ENCODE data around the gene TMEM8B.

DNA sequence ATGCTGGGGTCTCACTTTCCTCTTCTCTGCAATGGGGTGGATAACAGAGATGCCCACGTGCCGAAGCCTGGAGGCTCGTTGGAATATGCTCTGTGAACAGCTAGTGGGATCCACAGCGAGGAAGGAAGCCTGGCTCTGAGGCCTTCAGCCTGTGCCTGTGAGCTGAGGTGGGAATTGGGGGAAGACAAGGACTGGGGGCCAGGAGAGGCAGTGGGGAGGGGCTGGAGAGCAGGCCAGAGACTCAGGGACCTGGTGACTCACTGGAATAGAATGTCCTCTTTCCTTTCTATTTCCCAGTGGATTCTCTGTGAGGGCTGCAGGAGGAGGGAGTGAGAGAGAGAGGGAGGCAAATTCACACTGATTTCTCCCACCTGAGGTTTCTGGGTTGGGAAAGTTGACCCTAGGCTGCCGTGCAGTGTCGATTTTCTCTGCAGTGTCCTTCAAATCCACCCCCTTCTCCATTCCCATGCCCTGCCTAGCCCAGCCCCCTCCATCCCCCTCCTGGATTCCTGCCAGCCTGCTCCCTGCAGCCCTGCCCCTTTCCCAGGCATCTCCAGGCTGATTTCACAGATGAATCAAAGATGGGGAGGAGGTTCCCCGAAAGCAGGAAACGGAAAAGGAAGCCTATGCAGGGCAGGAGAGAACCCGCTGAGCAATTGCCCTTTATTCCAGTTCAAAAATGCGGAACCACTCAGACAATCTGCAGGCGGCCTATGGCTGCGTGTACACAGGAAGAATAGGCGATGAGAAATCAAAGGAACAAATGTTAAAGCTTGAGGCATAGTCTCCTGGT lies 78.9 kb downstream of the TMEM8B start:
- TF ChIP-seq POLR2AphosphoS5 (IDR thresholded peaks at IDR 0.05) (peak; percentile 81), EP300 (IDR thresholded peaks at IDR 0.05) (no peak), POLR2A (IDR thresholded peaks at IDR 0.05) (peak in 1 of 2 donors; percentile 14)
- TF ChIP-seq, protein P1, sequence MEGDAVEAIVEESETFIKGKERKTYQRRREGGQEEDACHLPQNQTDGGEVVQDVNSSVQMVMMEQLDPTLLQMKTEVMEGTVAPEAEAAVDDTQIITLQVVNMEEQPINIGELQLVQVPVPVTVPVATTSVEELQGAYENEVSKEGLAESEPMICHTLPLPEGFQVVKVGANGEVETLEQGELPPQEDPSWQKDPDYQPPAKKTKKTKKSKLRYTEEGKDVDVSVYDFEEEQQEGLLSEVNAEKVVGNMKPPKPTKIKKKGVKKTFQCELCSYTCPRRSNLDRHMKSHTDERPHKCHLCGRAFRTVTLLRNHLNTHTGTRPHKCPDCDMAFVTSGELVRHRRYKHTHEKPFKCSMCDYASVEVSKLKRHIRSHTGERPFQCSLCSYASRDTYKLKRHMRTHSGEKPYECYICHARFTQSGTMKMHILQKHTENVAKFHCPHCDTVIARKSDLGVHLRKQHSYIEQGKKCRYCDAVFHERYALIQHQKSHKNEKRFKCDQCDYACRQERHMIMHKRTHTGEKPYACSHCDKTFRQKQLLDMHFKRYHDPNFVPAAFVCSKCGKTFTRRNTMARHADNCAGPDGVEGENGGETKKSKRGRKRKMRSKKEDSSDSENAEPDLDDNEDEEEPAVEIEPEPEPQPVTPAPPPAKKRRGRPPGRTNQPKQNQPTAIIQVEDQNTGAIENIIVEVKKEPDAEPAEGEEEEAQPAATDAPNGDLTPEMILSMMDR (IDR thresholded peaks at IDR 0.05), result no peak

Data from gastroesophageal sphincter (tissue), 3 donors.